Kidney (tissue), 14 donors: ENCODE data around the gene SHE. TPM values are rescaled to one million over a fixed set of nuclear protein-coding genes. Genes with fewer than 3 reads are reported as not detected.
A peak's percentile ranks its signal among the peaks of the same experiment; 100 is the strongest.
"Not testable (repeated sequence)": the region's sequence is repeated elsewhere in the genome, so short reads cannot be mapped to it uniquely, and the experiment has no call there.

Experiments
- DNase-seq, 5 donors: peaks; one replicate each; pipeline ENCODE4 v3.0.0-alpha.2; 2013 to 2020
- FAIRE-seq: peaks from 2 replicates; lab custom pipeline; 2012; peaks lifted over from hg19 to GRCh38; lab: Jason Lieb, UNC
- H3K27ac ChIP-seq, 2 donors: one replicate each; pipeline ENCODE4 v1.7.0; 2013; ENCODE audit warnings: low read depth in 2 of 2, low read length in 2 of 2, inconsistent platforms in 1 of 2
- H3K27me3 ChIP-seq: one replicate; pipeline ENCODE4 v1.7.1; 2013; ENCODE audit warnings: low read length, inconsistent platforms; ENCODE audit not compliant: control insufficient read depth, insufficient read depth
- H3K36me3 ChIP-seq, 3 donors: one replicate each; pipeline versions ENCODE4 v1.7.0 to v1.7.1; 2013; ENCODE audit warnings: low read length in 3 of 3, control low read depth in 1 of 3, inconsistent platforms in 1 of 3; ENCODE audit not compliant: insufficient read depth in 3 of 3, control insufficient read depth in 2 of 3
- H3K4me1 ChIP-seq, 3 donors: one replicate each; pipeline versions ENCODE4 v1.7.0 to v1.7.1; 2013; ENCODE audit warnings: low read length in 3 of 3, inconsistent platforms in 1 of 3, low read depth in 1 of 3; ENCODE audit not compliant: control insufficient read depth in 2 of 3, insufficient read depth in 2 of 3
- H3K4me3 ChIP-seq, 3 donors: one replicate each; pipeline versions ENCODE4 v1.7.0 to v1.8.1; 2013; ENCODE audit warnings: low read length in 3 of 3, control low read depth in 1 of 3, inconsistent platforms in 1 of 3
- H3K9ac ChIP-seq, 3 donors: one replicate each; pipeline versions ENCODE4 v1.7.0 to v1.7.1; 2013; ENCODE audit warnings: low read length in 3 of 3, control low read depth in 1 of 3, inconsistent platforms in 1 of 3
- H3K9me3 ChIP-seq, 3 donors: one replicate each; pipeline versions ENCODE4 v1.7.0 to v1.7.1; 2013; ENCODE audit warnings: low read length in 3 of 3, control low read depth in 1 of 3, inconsistent platforms in 1 of 3; ENCODE audit not compliant: control insufficient read depth in 2 of 3, insufficient read depth in 1 of 3
- intact Hi-C: fragments of 100-400 bp; cut with DNase I; formaldehyde crosslinking; loops from one replicate; pipeline ENCODE4 v1.11.1; 2022
- polyA plus RNA-seq: library from polyadenylated mRNA; stranded (reverse); fragments of 350-450 nt; fragmentation: Illumina TruSeq; extraction: RNeasy Lipid Tissue Mini Kit (QIAGEN cat#74804); gene quantifications from one replicate; pipeline ENCODE4 v1.2.3, GENCODE V29; 2014; ENCODE audit warnings: low read depth, low replicate concordance; ENCODE audit not compliant: insufficient read depth
- total RNA-seq: library from RNA; stranded (reverse); fragmentation: NEBNext Ultra II Directional; extraction: Animal tissue kit (Norgen Biotek cat#: 25700); gene quantifications from one replicate; pipeline ENCODE4 v1.2.1, GENCODE V29; 2021
- TF ChIP-seq, protein P1 (sequence below): IDR thresholded peaks from 3 replicates; pipeline ENCODE4 v1.5.1; 2012; ENCODE audit warnings: mild to moderate bottlenecking, moderate library complexity, borderline replicate concordance; ENCODE audit not compliant: insufficient read depth; ENCODE audit errors: extremely low read depth
- donor health status: control.
- donor health status: control.
- donor health status: control.
- donor health status: control.
- donor health status: control.
- donor health status: DM: yes; HTN: yes; CAD: no.
- donor health status: Normal renal cell carcinoma (clear cell type).

SHE gene
- total and polyA plus RNA-seq, 2 donors from 2014 or later = 7.6 to 18.1 TPM

DNA sequence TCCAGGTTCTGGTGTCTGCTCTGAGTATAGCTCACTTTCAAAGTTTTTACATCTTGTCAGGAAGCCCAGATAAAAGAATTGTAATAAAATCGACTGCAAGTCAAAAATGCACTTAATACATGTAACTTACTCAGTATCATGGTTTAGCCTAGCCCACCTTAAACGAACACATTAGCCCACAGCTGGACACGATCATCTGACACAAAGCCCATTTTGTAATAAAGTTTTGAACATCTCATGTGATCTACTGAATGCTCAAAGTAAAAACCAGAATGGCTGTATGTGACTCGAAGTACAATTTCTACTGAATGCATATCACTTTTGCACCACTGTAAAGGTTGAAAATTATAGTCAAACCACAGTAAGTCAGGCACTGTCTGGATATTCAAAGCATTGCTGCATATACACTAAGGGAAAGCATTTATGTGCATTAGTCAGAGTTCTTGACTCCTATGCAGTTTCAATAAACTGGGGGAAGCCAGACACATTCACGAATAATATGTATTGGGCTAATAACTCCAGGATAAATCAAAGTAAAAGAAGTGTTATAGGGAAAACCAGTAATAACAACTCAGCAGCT lies 12.4 kb downstream of the SHE start:
- Histone ChIP-seq H3K36me3 (peaks cover 0 to 2% (median 0%) of the 10 kb centered on the region in 3 donors), H3K9ac (no peak overlapping the region), H3K4me3 (no peak overlapping the region), H3K4me1 (peaks cover 0 to 5% (median 0%) of the 10 kb centered on the region in 3 donors), H3K27ac (no peak overlapping the region), H3K27me3 (no peaks in the 10 kb centered on the region), H3K9me3 (no peaks in the 10 kb centered on the region)
- peak in 1 of 5 donors; percentile 60 for DNase-seq
- TF ChIP-seq, protein P1, sequence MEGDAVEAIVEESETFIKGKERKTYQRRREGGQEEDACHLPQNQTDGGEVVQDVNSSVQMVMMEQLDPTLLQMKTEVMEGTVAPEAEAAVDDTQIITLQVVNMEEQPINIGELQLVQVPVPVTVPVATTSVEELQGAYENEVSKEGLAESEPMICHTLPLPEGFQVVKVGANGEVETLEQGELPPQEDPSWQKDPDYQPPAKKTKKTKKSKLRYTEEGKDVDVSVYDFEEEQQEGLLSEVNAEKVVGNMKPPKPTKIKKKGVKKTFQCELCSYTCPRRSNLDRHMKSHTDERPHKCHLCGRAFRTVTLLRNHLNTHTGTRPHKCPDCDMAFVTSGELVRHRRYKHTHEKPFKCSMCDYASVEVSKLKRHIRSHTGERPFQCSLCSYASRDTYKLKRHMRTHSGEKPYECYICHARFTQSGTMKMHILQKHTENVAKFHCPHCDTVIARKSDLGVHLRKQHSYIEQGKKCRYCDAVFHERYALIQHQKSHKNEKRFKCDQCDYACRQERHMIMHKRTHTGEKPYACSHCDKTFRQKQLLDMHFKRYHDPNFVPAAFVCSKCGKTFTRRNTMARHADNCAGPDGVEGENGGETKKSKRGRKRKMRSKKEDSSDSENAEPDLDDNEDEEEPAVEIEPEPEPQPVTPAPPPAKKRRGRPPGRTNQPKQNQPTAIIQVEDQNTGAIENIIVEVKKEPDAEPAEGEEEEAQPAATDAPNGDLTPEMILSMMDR = no peak
- intact Hi-C loops = no loop called here
- no peak for FAIRE-seq

DNA sequence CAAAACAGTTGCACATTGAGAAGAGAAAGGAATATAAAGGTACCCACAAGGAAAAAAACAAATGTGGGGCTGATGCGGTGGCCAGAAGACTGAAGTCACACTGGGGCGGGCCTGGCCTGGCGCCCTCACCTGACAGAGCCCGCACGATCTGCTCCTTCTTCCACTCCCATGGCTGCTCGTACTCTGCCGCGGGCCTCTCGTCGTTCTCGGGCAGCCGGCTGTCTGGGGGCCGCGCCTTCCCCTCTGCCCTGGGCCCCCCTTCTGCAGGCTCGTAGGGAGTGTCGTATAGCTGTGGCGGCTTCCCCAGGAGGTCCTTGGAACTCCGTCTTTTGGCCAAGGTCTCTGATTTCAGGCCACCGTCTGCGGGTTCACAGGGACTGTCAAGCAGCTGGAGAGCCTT lies 13.3 kb downstream of the SHE start:
- H3K4me3 ChIP-seq = no peak overlapping the region
- intact Hi-C loops = no loop called here
- DNase-seq = peak in 3 of 5 donors; percentile 26 to 46 (median 36)
- no peak for FAIRE-seq
- H3K27me3 ChIP-seq = no peaks in the 10 kb centered on the region
- peaks cover 0 to 2% (median 0%) of the 10 kb centered on the region in 3 donors for H3K36me3 ChIP-seq
- H3K27ac ChIP-seq = no peak overlapping the region
- TF ChIP-seq, protein P1 = no peak
- no peak overlapping the region for H3K9ac ChIP-seq
- H3K9me3 ChIP-seq = no peaks in the 10 kb centered on the region
- H3K4me1 ChIP-seq = peaks cover 0 to 5% (median 0%) of the 10 kb centered on the region in 3 donors

DNA sequence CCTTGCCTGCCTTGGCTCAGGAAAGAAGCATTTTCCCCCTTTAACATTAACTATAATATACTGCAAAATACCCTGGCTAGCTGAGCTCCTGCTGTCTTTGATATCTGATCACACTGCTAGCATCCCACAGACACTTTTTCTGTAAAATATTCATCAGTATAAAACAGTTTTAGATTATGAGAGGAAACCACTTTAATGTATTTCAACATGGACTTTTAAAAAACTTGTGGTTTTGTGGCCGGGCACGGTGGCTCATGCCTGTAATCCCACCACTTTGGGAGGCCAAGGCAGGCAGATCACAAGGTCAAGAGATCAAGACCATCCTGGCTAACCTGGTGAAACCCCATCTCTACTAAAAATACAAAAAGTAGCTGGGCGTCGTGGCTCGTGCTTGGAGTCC lies 15.5 kb downstream of the SHE start:
- H3K4me3 ChIP-seq, intact Hi-C loops, DNase-seq, FAIRE-seq, H3K27me3 ChIP-seq, H3K36me3 ChIP-seq, H3K9me3 ChIP-seq, H3K9ac ChIP-seq, H3K4me1 ChIP-seq, H3K27ac ChIP-seq: not testable (repeated sequence)

DNA sequence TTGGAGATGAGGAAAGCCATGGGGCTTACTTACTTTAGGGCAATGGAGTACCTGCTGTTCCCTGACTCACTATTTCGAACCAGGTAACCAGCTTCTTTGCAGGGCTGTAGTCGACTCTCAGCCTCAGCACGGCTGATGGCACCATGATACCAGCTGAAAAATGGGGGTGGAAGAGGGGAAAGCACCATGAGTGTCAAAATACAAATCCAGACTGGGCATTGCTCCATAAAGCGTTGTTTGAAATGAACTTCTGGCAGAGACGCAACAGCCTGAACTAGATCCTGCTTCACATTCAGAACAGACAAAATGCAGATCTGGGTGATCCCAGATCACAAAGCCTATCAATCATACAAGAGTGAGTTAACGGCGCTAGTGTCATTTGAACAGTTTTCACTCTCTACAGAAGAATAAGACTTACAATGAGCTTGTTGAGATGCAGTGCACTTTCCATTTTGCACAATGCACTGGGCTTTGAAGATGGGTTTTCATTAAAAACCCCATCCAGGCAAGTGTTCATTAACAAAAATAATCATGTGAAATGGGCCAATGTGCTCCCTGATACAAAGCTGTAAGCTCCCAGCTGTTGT lies 16.2 kb downstream of the SHE start:
- Histone ChIP-seq H3K9me3 (no peaks in the 10 kb centered on the region), H3K9ac (no peak overlapping the region), H3K27ac (no peak overlapping the region), H3K36me3 (peaks cover 0 to 2% (median 0%) of the 10 kb centered on the region in 3 donors), H3K4me1 (peaks cover 0 to 2% (median 0%) of the 10 kb centered on the region in 3 donors), H3K27me3 (no peaks in the 10 kb centered on the region), H3K4me3 (no peak overlapping the region)
- DNase-seq (no peak), FAIRE-seq (no peak)
- intact Hi-C loops = no loop called here
- TF ChIP-seq, protein P1 = no peak
